Activated B cell treated with CpG ODN at 0.5 μM for 24 hours (primary cell): ENCODE data around the gene TBX21. TPM values are rescaled to one million over a fixed set of nuclear protein-coding genes. Genes with fewer than 3 reads are reported as not detected.

Experiments
- ATAC-seq: fragments of 200-7000 bp; cut with Tn5 transposase; one replicate; pipeline ENCODE4 v1.10.0; 2021; ENCODE audit warnings: low read depth, mild to moderate bottlenecking, moderate library complexity
- CTCF ChIA-PET: fragments of 350-600 bp; sonication (Branson Sonifier 250); formaldehyde crosslinking; loops from one replicate; lab custom pipeline; 2021; ENCODE audit warnings: antibody characterized with exemption; lab: Charles Lee
- POLR2A ChIA-PET: fragments of 350-600 bp; sonication (Branson Sonifier 250); formaldehyde crosslinking; loops from one replicate; lab custom pipeline; 2021; ENCODE audit warnings: antibody characterized with exemption; lab: Charles Lee
- DNase-seq: peaks from one replicate; pipeline ENCODE4 v3.0.0; 2022
- H3K27ac Mint-ChIP-seq: one replicate; pipeline ENCODE4 v1.8.0; 2020; ENCODE audit warnings: mixed read lengths
- H3K27me3 Mint-ChIP-seq: one replicate; pipeline ENCODE4 v1.8.0; 2021; ENCODE audit warnings: mixed read lengths
- H3K36me3 Mint-ChIP-seq: one replicate; pipeline ENCODE4 v1.8.0; 2021; ENCODE audit warnings: low read depth, mixed read lengths
- H3K4me1 Mint-ChIP-seq: one replicate; pipeline ENCODE4 v1.8.0; 2021; ENCODE audit warnings: mixed read lengths
- H3K4me3 Mint-ChIP-seq: one replicate; pipeline ENCODE4 v1.8.0; 2020; ENCODE audit warnings: mild to moderate bottlenecking, mixed read lengths
- H3K9me3 Mint-ChIP-seq: one replicate; pipeline ENCODE4 v1.8.0; 2020; ENCODE audit warnings: mixed read lengths
- intact Hi-C: fragments of 100-400 bp; cut with micrococcal nuclease; formaldehyde crosslinking; loops from one replicate; pipeline ENCODE4 v1.15.1; 2024
- total RNA-seq: library from RNA; stranded (reverse); gene quantifications from 2 replicates; pipeline ENCODE4 v1.2.3, GENCODE V29; 2022
- TF ChIP-seq, protein P1 (sequence below): fragments of 200-600 bp; IDR thresholded peaks from one replicate; pipeline ENCODE4 v1.8.0; 2022; ENCODE audit warnings: antibody characterized with exemption, mild to moderate bottlenecking

Gene TBX21
- total RNA-seq, 1 donor from 2014 or later, result 3.8 TPM

DNA sequence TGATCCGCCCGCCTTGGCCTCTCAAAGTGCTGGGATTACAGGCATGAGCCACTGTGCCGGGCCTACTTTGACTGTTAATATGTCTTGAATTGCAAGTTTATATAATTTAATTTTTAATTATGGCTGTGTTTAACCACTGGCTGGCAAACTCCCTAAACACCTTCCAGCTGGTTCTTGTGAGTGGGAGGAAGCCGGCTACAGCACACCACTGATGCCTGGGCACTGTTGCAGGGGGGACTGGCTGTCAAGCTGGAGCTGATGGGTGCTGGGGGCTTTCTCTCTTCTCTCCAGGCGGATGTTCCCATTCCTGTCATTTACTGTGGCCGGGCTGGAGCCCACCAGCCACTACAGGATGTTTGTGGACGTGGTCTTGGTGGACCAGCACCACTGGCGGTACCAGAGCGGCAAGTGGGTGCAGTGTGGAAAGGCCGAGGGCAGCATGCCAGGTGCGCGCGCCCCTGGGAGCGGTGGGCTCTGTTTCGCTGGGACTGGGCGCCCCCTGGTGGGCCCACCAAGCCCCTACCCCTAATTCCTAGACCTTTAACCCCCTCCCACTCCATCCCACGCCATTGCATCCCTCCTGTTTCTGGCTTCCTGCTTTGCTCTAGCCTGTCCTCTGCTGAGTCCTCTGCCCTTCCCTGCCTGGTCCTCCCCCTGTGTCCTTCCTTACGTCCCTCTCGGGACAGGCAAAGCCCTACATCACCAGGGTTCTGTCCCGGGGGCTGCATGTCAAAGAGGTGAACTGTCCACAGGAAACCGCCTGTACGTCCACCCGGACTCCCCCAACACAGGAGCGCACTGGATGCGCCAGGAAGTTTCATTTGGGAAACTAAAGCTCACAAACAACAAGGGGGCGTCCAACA, 9.5 kb downstream of the TBX21 start:
- peak; percentile 90 for ATAC-seq
- ChIA-PET CTCF (interaction anchor here (0.6 to 7.7 kb wide), 6 partner anchors 10 to 246 kb away, joined by 3 to 64 read pairs (median 12); partner anchors contain the start of gene TBX21), POLR2A (interaction anchor here (1.0 to 1.3 kb wide), 2 partner anchors 77 to 153 kb away, joined by 3 to 5 read pairs; partner anchors contain the start of gene SP2)
- DNase-seq, result peak; percentile 53
- Mint-ChIP-seq H3K4me1 (peaks cover 25% of the 10 kb centered on the region), H3K27ac (no peak overlapping the region), H3K9me3 (no peaks in the 10 kb centered on the region), H3K4me3 (no peak overlapping the region), H3K36me3 (peaks cover 1% of the 10 kb centered on the region), H3K27me3 (no peaks in the 10 kb centered on the region)
- intact Hi-C loops, result loop anchor here (1.0 kb wide), 3 partner anchors 9 to 78 kb away; partner anchors contain the start of gene TBX21
- TF ChIP-seq, protein P1, sequence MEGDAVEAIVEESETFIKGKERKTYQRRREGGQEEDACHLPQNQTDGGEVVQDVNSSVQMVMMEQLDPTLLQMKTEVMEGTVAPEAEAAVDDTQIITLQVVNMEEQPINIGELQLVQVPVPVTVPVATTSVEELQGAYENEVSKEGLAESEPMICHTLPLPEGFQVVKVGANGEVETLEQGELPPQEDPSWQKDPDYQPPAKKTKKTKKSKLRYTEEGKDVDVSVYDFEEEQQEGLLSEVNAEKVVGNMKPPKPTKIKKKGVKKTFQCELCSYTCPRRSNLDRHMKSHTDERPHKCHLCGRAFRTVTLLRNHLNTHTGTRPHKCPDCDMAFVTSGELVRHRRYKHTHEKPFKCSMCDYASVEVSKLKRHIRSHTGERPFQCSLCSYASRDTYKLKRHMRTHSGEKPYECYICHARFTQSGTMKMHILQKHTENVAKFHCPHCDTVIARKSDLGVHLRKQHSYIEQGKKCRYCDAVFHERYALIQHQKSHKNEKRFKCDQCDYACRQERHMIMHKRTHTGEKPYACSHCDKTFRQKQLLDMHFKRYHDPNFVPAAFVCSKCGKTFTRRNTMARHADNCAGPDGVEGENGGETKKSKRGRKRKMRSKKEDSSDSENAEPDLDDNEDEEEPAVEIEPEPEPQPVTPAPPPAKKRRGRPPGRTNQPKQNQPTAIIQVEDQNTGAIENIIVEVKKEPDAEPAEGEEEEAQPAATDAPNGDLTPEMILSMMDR, result no peak

DNA sequence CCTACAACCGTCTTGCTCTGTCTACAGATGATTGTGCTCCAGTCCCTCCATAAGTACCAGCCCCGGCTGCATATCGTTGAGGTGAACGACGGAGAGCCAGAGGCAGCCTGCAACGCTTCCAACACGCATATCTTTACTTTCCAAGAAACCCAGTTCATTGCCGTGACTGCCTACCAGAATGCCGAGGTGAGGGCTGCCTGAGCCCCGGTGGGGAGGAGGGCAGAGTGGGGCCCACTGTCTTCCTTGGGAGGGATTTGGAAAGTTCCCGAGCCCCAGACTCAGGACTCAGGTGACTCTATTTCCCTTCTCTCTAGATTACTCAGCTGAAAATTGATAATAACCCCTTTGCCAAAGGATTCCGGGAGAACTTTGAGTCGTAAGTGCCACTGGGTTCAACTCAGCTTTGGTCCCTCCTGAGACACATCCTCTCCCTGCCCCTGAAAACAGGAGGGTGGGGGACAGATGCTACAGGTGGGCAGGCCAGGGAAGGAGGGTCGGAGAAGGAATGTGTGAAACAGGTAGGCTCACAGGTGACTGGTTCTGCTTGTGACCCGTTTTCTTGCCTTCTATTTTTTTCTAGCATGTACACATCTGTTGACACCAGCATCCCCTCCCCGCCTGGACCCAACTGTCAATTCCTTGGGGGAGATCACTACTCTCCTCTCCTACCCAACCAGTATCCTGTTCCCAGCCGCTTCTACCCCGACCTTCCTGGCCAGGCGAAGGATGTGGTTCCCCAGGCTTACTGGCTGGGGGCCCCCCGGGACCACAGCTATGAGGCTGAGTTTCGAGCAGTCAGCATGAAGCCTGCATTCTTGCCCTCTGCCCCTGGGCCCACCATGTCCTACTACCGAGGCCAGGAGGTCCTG, 11.4 kb downstream of the TBX21 start:
- no peak for DNase-seq
- CTCF ChIA-PET, result interaction anchor here (0.8 to 7.7 kb wide), 3 partner anchors 9 to 80 kb away, joined by 3 to 64 read pairs (median 24); no protein-coding TSS in a partner anchor
- no peak overlapping the region for H3K27ac Mint-ChIP-seq

DNA sequence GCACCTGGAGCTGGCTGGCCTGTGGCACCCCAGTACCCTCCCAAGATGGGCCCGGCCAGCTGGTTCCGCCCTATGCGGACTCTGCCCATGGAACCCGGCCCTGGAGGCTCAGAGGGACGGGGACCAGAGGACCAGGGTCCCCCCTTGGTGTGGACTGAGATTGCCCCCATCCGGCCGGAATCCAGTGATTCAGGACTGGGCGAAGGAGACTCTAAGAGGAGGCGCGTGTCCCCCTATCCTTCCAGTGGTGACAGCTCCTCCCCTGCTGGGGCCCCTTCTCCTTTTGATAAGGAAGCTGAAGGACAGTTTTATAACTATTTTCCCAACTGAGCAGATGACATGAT, 12.0 kb downstream of the TBX21 start:
- no peak for ATAC-seq
- Mint-ChIP-seq H3K4me1 (peaks cover 30% of the 10 kb centered on the region), H3K27ac (no peak overlapping the region), H3K27me3 (no peaks in the 10 kb centered on the region), H3K4me3 (no peak overlapping the region), H3K36me3 (peaks cover 1% of the 10 kb centered on the region), H3K9me3 (no peaks in the 10 kb centered on the region)
- CTCF ChIA-PET, result interaction anchor here (0.8 kb wide), 1 partner anchor 10 kb away, joined by 3 read pairs; no protein-coding TSS in a partner anchor
- TF ChIP-seq, protein P1, result no peak
- intact Hi-C loops, result no loop called here
- no peak for DNase-seq
- POLR2A ChIA-PET, result interaction anchor here (1.1 kb wide), 1 partner anchor 12 kb away, joined by 3 read pairs; the partner anchor contains the start of gene TBX21

More for the DNA sequence above, 11.4 kb downstream of the TBX21 start:
- TF ChIP-seq, protein P1, result no peak
- H3K4me3 Mint-ChIP-seq, result no peak overlapping the region
- intact Hi-C loops, result no loop called here
- H3K9me3 Mint-ChIP-seq, result no peaks in the 10 kb centered on the region
- ATAC-seq, result no peak
- H3K27me3 Mint-ChIP-seq, result no peaks in the 10 kb centered on the region
- peaks cover 1% of the 10 kb centered on the region for H3K36me3 Mint-ChIP-seq
- H3K4me1 Mint-ChIP-seq, result peaks cover 24% of the 10 kb centered on the region
- POLR2A ChIA-PET, result interaction anchor here (0.7 to 1.1 kb wide), 2 partner anchors 11 to 168 kb away, joined by 3 to 4 read pairs; partner anchors contain the start of gene TBX21

DNA sequence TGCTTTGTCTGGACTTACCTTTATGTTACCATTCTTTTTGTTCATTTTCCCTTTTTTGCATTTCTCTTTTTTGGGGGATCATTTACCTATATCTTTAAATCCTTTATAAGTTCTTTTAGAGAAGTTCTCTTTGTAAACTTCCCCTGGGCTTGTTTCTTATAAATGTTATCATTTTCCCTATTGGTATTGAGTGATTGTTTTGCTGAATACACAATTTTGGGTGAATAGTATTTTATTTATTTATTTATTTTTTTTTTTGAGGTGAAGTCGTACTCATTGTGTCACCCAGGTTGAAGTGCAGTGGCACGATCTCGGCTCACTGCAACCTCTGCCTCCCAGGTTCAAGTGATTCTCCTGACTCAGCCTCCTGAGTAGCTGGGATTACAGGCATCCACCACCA, 18.4 kb downstream of the TBX21 start:
- H3K27me3 Mint-ChIP-seq, result no peaks in the 10 kb centered on the region
- POLR2A ChIA-PET, result interaction anchor here (0.7 kb wide), 2 partner anchors 24 to 106 kb away, joined by 5 read pairs; no protein-coding TSS in a partner anchor
- intact Hi-C loops, result no loop called here
- H3K36me3 Mint-ChIP-seq, result no peaks in the 10 kb centered on the region
- TF ChIP-seq, protein P1, result no peak
- DNase-seq (no peak), ATAC-seq (no peak)
- no peak overlapping the region for H3K4me3 Mint-ChIP-seq
- no peaks in the 10 kb centered on the region for H3K9me3 Mint-ChIP-seq
- no peak overlapping the region for H3K27ac Mint-ChIP-seq
- CTCF ChIA-PET, result no interaction called here
- H3K4me1 Mint-ChIP-seq, result peaks cover 28% of the 10 kb centered on the region
